Measurements from ENCODE around the gene ALKBH4.
"Not testable (repeated sequence)": the region's sequence is repeated elsewhere in the genome, so short reads cannot be mapped to it uniquely, and the experiment has no call there.

The ALKBH4 gene

DNA sequence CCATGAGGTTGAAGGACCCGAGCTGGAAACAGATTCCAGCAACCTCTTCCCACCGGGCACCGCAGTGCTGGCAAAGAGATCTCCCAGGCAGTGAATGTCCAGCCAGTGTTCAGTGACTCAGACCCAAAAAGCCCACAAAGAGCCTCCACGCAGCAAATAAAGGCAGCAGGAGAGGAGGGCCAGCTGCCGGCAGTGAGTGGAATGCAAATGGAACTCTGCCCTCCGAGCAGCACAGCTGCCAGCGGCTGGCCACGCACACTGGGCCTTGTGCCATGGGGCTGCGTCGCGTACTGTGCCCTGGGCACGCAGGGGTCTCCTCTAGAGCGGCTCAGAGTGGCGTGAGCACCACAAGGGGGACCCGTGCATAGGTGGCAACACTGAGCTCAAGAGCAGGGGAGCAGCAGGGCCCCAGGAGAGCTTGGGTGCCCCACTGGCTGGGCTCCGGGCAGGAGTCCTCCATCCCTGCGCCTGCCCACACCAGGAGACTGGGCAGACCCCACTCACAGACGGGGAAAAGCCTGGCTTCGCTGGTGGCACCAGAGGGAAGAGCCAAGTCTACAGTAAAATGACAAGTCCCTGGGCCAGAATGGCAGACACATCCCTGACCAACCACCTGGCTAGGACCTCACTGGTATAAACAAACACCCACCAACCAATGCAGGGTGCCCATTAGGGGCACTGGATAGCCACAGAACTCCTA is 10.2 kb upstream of the ALKBH4 start:
- DNase-seq: not testable (repeated sequence)

DNA sequence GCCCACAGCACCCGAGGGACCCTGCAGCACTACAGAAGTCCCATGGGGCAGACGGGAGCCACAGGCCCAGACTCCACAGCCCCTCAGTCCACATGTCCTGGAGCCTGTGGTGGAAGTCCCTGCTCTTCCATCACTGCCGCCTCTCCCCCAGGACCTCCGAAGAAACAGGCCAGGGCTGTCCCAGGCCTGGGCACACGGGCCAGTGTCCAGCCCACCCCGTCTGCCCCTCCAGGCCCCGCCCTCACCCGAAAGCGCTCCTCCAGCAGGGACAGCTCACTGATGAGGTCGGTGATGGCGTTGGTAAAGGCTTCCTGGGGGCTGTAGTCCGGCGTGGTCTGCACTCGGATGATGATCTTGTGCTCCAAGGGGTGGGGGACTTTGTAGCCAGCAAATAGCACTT is 9.5 kb upstream of the ALKBH4 start:
- DNase-seq: not testable (repeated sequence)

DNA sequence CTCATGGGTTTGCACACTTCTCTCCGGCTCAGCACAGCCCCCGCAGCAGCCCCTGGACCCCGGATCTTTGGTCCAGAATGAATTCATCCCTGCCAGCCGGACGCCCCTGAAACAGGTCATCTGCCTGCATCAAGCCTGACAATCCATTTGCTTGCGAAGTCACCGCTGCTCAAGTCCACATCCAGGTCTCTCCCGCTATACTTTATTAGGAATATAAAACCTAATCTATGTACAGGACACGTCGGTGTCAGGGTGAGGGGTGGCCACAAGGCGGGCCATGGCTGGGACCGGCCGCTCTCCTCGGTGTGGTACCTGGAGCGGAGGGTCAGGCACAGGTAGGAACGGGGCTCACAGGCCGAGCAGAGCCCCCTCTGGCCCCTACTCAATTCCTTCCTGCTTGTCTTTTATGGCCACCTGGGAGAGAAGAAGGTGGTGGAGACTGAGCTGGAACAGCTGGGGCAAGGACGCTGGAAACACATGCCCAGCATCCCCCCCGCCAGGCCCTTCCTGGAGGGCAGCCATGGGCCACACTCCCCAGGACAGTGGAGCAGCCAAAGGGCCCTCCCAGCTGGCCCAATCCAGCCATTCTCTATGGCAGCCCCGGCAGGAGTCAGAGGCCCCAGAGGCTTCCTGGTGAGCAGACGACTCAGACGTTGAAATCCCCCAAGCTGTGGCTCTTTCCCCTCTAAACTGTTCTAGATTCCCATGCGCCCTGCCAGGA is 8.8 kb upstream of the ALKBH4 start:
- DNase-seq: no peak

DNA sequence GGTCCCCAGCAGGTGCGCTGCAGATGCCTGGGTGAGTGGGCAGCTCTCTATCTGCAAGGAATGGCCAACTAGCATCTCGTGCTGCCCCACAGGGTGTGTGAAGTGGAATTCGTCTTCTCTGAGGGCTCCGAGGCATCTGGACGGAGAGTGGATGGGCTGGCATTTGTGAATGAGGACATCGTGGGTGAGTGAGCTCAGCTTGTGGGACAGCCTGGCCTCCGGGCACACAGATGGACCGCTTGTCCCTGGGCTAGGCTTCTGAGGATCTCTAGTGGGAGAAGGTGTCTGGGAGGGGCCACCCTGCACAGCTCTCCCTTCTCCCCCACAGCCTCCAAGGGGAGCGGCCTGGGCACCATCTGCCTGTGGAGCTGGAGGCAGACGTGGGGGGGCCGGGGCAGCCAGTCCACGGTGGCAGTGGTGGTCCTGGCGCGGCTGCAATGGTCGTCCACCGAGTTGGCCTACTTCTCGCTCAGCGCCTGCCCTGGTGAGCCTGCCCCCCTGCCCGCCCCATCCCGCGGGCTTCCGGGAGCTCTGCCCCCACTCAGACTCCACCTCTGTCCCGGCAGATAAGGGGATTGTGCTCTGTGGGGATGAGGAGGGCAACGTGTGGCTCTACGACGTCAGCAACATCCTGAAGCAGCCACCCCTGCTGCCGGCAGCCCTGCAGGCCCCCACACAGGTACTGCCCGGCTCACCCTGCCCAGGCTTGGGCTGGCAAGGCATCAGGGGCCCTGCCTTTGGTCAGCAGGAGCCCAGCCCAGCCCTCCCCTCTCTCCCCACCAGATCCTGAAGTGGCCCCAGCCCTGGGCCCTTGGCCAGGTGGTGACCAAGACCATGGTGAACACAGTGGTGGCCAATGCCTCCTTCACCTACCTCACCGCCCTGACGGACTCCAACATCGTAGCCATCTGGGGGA is 7.7 kb upstream of the ALKBH4 start:
- no peak for DNase-seq

DNA sequence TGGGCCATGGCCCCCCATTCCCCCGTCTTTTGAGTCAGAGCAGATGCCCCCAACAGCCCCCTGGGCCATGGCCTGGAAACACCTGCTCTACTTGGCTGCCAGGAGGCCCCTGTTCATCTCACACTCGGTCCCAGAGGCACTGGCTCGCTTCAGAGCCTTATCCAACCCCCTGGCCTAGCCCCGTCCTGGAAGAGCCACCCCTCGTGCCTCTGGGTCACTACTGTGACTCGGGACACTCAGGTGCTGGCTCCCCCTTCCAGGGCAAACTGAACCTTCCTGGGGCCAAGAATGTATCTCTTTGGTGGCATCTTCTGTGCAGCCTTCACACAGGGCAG is 7.1 kb upstream of the ALKBH4 start:
- no peak for DNase-seq

DNA sequence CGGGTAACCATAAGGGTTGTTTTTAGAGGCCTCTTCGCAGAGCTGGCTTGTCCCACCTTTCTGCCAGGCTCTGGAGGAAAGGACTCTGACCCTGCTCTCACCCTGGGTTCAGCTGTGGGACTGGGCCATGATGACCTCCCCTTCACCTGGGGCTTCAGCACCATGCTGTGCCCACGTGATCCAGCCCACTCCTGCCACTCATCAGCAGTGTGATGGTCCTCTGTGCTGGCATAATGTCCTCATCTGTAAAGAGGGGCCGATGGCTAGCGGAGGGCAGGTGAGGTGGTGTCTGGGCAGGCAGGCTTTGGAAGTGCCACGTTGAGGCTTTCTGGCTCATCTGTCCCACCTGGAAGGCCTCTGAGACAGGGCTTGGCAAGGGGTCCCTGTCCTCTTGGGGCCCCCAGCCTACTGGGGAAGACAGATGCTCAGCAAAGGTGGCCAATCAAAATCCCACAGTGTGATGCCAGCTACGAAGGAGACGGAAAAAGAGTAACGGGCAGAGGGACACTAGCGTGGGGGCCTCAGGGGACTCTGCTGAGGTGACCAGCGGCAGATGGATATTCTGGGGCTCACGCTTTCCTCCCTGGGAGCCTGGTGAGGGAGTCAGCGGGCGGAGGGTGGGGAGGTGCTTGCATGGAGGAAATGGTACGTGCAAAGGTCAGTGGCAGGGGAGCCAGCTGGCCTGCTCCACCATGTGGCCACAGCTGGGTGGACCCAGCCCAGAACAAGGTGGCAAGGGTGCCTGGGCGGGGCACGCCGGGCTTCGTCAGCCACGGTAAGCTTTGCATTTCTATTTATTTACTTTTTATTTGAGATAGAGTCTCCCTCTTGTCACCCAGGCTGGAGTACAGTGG is 5.5 kb upstream of the ALKBH4 start:
- no peak for DNase-seq

DNA sequence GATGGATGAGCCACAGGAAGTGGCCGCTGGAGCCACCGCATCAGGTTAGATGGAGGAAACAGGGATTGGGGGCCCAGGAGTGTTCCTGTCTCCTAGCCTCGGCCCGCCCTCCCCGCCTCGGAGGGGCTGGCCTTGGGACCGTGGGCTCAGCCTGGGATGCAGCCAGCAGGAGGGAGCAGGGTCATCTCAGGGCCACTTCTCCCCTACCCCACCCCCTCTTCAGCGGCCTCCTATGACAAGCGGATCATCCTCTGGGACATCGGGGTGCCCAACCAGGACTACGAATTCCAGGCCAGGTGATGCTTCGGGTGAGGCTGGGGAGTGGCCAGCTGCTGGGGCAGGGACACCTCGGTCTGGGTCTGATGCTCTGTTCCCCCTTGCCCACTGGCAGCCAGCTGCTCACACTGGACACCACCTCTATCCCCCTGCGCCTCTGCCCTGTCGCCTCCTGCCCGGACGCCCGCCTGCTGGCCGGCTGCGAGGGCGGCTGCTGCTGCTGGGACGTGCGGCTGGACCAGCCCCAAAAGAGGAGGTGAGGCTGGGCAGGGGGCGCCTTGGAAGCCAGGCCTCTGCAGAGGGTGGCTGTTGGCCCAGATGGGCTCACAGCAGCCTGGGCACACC is 4.8 kb upstream of the ALKBH4 start:
- no peak for DNase-seq

DNA sequence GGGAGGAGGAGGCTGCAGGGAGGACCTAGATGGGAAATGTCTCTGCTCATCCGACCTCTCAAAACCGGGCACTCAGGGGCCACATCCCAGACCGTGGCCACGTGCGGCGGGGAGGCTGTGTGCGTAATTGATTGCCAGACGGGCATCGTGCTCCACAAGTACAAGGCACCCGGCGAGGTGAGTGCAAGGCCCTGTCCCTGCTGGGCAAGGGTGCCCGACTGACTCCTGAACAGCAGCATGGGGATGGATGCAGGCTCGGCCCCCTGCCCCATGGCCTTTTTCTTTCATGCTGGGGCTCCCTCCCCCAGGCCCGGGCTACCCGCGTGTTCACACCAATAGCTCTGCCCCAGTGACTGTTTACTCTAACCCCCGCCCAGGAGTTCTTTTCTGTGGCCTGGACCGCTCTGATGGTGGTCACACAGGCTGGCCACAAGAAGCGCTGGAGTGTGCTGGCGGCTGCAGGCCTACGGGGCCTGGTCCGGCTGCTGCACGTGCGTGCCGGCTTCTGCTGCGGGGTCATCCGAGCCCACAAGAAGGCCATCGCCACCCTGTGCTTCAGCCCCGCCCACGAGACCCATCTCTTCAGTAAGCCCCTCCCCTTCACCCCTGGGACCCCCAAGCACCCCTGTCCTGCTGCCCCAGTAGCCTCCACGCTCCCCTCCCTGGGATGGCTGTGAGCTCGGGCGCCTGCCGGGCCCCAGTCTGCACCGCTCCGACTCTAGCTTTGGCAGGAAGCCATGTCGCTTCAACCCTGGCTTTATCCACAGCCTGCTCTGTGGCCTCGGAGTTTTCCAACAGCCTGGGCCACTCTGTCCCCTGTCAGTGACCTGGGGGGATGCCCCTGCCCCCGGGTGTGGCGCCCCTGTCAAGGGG is 4.1 kb upstream of the ALKBH4 start:
- DNase-seq: no peak

DNA sequence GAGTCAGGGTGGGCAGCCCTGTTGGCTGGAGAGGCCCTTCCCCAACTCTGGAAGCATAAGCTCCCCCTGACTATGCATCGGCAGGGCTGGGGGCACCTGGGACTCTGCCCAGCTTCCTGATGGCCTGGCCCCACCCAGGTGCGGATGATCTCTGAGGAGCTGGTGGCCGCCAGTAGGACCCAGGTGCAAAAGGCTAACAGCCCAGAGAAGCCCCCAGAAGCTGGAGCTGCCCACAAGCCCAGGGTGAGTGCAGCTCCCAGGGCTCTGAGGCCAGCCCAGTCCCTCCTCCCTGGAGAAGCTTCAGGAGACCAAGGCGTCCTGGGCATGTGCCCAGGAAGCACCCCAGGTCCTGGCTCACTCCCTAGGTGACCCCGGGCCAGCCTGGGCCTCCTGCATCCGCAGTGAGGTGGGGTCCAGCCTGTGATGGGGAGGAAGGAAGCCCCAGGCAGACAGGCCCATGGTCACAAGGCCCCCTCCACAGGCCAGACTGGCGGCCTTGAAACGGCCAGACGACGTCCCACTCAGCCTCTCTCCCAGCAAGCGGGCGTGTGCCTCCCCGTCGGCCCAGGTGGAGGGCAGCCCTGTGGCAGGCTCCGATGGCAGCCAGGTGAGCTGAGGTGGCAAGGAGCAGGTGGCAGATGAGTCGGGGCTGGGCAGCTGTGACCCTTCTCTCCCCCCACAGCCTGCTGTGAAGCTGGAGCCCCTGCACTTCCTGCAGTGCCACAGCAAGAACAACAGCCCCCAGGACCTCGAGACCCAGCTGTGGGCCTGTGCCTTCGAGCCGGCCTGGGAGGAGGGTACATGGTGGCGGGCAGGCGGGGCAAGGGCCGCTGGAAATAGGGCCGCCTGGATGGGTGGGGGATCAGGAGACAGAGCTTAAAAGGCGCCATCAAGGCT is 3.2 kb upstream of the ALKBH4 start:
- DNase-seq: no peak

DNA sequence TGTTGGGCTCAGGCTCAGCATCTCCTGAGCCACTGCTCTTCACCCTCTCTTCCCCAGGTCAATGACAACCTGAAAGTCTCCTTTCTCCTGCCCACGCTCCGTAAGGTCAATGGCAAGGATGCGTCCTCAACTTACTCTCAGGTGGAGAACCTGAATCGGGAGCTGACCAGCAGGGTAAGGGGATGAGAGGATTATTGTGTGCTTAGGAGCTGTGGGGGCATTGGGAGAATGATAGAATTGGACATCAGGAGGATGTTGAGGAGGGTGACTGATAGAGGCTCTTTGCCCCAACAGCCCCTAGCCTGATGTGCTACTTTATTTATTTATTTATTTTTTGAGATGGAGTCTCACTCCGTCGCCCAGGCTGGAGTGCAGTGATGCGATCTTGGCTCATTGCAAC is 1.4 kb upstream of the ALKBH4 start:
- no peak for DNase-seq

DNA sequence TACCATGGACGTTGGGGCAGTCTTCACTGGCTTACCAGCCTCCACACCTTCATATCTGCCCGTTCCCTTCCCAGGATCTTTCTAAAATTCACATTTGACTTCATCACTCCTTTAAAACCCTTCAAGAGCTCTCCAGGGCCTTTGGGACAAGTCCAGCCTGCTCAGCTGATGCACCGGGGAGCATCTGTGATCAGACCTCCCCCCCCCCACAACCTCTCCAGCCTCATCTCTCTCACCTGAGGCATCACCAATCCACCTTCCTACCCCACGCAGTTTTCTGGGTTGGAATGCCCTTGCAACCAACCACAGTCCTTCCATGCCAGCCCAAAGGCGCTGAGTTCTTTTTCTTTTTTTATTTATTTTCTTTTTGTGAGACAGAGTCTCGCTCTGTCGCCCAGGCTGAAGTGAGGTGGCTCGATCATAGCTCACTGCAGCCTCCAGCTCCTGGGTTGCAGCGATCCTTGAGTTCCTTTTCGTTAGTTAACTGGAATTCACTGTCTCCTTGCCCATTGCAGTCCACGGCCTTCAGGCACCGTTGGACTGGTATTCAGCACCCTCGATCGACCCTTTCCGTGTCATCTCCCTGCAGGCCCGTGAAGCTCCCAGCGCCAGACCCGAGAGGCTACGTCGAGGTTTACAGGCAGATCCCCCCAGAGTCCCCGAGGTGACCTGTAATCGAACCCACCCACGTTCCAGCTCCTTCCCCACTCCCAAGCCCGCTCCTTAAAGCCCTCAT is 654 bp downstream of the ALKBH4 start:
- DNase-seq: no peak

DNA sequence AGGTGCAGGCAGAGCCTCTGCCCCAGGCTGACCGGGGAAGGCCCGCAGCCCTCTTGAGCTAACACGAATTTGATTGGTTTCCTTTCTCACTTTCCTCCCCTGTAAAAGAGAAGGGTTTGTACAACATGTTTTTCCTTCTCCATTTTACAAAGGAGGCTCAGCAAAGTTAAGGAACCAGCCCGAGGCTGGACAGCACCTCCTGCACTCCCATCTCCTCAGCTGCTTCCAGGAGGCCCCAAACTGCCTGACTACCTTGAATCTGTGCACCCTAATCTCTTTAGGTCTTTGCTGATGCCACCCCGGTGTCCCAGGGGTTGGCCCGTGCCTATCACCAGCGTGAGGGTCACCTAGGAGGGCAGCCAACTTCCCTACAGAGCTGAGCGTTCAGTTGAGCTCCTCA is 4.2 kb downstream of the ALKBH4 start:
- DNase-seq: no peak

DNA sequence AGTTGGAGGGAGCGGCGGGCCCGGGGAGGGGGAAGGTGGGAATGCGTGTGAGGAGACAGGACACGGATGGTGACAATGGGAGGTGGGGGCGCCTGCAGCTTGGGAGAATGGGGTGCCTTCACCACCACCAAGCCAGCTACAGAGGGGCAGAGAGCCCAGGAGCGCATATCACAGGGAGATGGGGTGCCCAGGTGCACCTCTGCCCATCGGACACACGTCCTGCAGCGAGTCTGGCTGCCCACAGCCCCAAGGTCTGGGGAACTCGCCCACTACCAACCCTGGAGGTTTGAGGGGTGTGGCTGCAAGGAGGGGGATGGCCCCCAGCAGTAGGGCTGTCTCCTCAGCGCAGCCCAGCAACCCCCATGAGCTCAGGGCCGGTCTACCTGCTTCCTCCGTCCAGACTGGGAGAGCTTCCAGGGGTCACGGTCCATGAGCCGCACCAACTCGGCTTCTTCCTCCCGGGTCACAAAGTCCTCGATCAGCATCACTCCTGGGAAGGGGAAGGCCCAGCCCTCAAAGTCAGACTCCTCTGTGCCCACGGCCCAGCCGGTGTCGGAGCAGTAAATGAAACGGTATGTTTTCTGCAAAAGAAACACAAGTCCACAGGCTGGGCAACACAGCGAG is 5.3 kb downstream of the ALKBH4 start:
- no peak for DNase-seq

DNA sequence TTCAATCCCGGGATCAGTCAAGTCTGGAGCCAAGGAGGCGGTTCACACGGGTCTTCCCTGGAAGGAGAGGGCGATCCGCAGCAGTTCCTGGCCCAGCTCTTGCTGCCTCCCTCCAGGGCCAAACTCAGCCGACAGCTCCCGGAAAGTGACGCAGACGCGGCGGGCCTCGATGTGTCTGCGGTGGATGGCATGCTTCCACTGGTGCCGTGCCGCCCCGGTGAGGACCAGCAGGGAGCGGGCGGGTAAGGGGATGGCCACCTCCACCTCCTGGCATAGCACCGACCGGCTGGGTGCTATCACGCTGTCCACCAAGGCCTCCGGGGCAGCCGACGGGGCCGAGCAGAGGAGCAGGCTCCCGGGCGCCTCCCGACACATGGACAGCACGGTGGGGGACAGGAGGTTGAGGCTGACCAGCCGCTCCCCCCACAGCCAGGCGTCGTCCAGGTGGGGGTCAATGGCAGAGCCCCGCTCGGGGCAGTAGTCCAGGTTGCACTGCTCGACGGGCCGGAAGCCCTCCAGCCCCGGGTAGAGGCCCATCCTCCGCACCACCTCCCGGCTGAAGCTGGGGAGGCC is 7.2 kb downstream of the ALKBH4 start:
- no peak for DNase-seq

DNA sequence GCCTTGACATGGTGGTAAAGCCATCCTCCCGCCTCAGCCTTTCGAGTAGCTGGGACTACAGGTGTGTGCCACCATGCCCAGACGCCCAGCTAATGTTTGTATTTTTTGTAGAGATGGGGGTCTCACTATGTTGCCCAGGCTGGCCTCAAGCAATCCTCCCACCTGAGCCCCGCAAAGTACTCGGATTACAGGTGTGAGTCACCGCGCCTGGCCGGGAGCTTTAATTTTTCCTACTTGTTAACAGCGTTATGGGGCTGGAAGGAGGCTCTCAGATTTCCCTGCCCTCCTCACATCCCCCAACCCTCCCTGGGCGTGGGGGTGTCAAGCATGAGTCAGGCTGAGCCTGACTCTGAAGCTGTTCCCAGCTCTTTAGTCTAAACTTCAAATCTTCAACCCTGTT is 8.3 kb downstream of the ALKBH4 start:
- DNase-seq: no peak

DNA sequence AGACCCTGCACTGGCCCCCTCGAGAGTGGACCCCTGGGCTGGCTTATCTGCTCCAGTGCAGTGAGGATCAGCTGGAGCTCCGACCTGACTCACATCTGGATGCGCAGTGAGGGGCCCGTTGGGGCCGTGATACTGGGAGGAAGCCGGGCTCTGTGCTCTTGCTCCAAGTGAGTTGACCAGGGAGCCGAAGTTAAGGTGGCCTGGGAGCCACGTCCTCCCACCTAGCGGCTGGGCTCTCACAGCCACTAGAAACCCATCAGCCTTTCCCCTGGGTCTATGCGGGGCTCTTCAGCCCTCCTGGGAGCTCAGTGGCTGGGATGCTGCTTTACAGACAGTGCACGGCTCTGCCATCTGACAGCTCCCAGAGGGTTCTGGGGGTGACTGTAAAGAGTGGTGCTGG is 9.1 kb downstream of the ALKBH4 start:
- DNase-seq: no peak

DNA sequence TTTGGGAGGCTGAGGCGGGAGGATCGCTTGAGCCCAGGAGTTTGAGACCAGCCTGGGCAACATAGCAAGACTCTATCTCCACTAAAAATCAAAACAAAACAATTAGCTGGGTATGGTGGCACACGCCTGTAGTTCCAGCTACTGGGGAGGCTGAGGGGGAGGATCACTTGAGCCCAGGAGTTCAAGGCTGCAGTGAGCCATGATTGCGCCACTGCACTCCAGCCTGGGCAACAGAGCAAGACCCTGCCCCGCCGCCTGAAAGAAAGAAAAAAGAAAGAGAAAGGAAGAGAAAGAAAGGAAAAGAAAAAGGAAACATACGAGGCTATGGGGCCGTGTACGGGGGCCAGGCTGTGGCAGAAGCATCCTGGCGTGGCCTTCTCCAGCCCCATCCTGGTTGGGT is 9.7 kb downstream of the ALKBH4 start:
- not testable (repeated sequence) for DNase-seq

DNA sequence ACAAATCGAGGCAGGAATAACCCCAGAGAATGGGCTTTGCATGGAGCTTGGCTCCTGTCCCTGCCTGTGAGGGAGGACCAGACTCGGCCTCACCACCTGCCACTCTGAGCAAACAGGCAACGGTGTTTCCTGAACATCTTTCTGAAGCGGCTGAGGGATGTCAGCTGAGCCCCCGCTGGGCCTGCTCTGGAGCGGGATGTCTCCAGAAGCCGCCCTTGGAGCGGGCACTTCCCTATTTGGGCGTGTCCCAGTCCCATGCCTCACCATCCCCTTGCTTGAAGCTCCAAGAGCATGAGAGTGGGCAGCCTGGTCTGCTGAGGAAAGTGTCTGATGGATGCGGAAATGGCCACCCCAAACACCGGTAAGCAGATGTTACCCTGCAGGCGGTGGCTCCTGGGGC is 10.2 kb downstream of the ALKBH4 start:
- no peak for DNase-seq

DNA sequence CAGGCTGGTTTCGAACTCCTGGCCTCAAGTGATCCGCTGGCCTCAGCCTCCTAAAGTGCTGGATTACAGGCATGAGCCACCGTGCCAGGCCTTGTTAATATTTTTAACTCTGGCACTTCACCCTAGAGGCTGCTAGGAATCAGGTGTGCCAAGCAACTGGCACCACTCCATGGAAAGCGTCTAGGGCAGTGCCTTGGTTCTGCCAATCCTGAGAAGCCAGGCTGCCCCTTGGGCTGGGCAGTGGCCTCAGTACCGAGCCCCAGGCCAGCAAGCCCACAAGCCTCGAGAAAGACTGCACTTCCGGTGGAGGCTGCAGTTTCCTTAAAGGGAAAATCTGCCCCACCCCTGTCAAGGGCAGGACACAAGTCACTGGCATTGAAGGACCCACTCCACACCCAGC is 11.3 kb downstream of the ALKBH4 start:
- no peak for DNase-seq
